K562 treated with DMSO at 1 percent for 48 hours (cell line): Measurements from ENCODE around the gene IL1RL1. TPM values are rescaled to one million over a fixed set of nuclear protein-coding genes. Genes with fewer than 3 reads are reported as not detected.

ENCODE experiments used
- total RNA-seq: library from RNA; unstranded; fragments of 300-600 nt; gene quantifications from 2 replicates; pipeline ENCODE4 v1.2.3, GENCODE V29; 2022; ENCODE audit warnings: low replicate concordance; ENCODE audit errors: extremely low read depth

Gene IL1RL1
- total RNA-seq, result not detected in 2 replicates

GRCh38 chr2:102310964-102311640, at the start of gene IL1RL1:
Gene IL1RL1, plus strand, starts transcription at chr2:102311563. Its CDS starts 26,702 bp downstream, at chr2:102338265.

GRCh38 chr2:102355526-102356380, 44.4 kb downstream of the IL1RL1 start, which contains the start of gene IL18R1:
Gene IL18R1, plus strand, starts transcription at chr2:102355796. Its CDS starts 6,865 bp downstream, at chr2:102362661.

Other genes starting within 250 kb of the IL1RL1 start
- not detected in 2 replicates for gene IL1R1, start 168.8 kb upstream of the IL1RL1 start, total RNA-seq
- not detected in 2 replicates for gene IL1RL2, start 124.5 kb upstream of the IL1RL1 start, total RNA-seq
- gene IL18R1, start 44.2 kb downstream of the IL1RL1 start, total RNA-seq, result not detected in 2 replicates
- not detected in 2 replicates for gene IL18RAP, start 111.6 kb downstream of the IL1RL1 start, total RNA-seq
- not detected in 2 replicates for gene SLC9A4, start 161.7 kb downstream of the IL1RL1 start, total RNA-seq